ENCODE data around the gene GNG14.
A peak's percentile ranks its signal among the peaks of the same experiment; 100 is the strongest.

Gene GNG14

GRCh38 chr19:12695997-12696365 is 8.2 kb downstream of the GNG14 start:
- no peak for TF ChIP-seq TAF1 (IDR thresholded peaks at IDR 0.05; ENCODE audit: borderline replicate concordance, insufficient read depth, low read length)
- no peak for TF ChIP-seq SIN3A (IDR thresholded peaks at IDR 0.05; ENCODE audit: borderline replicate concordance, insufficient read depth, low read length)
- no peak for TF ChIP-seq POLR2AphosphoS5 (IDR thresholded peaks at IDR 0.05; ENCODE audit: low read depth, low read length)
- TF ChIP-seq, protein P1, sequence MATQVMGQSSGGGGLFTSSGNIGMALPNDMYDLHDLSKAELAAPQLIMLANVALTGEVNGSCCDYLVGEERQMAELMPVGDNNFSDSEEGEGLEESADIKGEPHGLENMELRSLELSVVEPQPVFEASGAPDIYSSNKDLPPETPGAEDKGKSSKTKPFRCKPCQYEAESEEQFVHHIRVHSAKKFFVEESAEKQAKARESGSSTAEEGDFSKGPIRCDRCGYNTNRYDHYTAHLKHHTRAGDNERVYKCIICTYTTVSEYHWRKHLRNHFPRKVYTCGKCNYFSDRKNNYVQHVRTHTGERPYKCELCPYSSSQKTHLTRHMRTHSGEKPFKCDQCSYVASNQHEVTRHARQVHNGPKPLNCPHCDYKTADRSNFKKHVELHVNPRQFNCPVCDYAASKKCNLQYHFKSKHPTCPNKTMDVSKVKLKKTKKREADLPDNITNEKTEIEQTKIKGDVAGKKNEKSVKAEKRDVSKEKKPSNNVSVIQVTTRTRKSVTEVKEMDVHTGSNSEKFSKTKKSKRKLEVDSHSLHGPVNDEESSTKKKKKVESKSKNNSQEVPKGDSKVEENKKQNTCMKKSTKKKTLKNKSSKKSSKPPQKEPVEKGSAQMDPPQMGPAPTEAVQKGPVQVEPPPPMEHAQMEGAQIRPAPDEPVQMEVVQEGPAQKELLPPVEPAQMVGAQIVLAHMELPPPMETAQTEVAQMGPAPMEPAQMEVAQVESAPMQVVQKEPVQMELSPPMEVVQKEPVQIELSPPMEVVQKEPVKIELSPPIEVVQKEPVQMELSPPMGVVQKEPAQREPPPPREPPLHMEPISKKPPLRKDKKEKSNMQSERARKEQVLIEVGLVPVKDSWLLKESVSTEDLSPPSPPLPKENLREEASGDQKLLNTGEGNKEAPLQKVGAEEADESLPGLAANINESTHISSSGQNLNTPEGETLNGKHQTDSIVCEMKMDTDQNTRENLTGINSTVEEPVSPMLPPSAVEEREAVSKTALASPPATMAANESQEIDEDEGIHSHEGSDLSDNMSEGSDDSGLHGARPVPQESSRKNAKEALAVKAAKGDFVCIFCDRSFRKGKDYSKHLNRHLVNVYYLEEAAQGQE (IDR thresholded peaks at IDR 0.05; ENCODE audit: insufficient read depth in 1 of 2, low read depth in 2 of 2, low read length in 2 of 2) = no peak
- no peak for TF ChIP-seq FOXP2 (optimal IDR thresholded peaks at IDR 0.05; ENCODE audit: borderline replicate concordance, extremely low read depth, extremely low read length, insufficient read depth)

DNA sequence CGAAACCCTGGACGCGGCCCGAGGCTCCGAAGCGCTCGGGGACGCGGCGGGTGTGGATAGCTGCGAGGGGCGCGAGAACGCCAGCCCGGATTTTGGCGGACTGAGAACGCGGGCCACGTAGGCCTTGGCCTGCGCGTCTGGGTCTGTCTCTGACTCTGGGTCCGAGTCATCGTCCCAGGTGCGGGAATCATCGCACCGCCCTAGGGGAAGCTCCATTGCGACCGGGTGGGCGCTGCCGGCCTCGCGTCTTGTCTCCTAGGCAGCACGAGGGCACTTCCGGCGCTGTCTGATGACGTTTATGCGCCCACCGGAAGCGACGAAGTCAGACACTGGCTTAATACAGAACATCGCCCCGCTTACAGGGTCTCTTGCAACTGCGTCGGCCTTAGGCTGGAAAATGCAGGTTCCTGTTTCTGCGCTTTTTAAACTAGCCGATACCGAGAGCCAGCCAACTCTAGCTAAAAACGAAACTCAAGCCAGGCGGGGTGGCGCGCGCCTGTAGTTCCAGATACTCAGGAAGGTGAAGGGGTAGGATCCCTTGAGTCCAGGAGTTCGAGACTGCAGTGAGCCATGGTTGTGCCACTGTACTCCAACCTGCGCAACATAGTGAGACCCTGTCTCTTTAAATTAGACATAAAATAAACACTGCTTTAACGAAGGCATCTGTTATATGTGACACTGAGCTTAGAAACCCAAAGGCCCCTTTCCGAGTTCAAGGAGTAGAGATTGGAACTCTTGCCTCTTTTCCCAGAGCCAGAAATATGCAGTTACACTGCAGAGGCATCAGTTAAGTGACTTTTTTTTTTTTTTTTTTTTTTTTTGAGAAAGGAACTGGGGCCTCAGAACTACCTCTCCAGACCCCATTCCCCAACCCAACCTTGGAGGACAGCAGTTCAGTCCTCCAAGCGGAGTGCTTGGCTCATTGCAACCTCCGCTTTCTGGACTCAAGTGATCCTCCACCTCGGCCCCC is 8.9 kb downstream of the GNG14 start, which contains the start of gene FBXW9:
Gene FBXW9 (minus strand): TSS at position 266 of the 970 bp plus-strand sequence. CDS start 50 bp downstream, at position 216.
- peak; percentile 79; the same call in 1 of the 2 replicates for TF ChIP-seq TAF1 (IDR thresholded peaks at IDR 0.05; ENCODE audit: borderline replicate concordance, insufficient read depth, low read length)
- peak; percentile 98; the same call in 1 of the 2 replicates for TF ChIP-seq SIN3A (IDR thresholded peaks at IDR 0.05; ENCODE audit: borderline replicate concordance, insufficient read depth, low read length)
- TF ChIP-seq POLR2AphosphoS5 (IDR thresholded peaks at IDR 0.05; ENCODE audit: low read depth, low read length) = peak; percentile 88
- peak; percentile 91 for TF ChIP-seq FOXP2 (optimal IDR thresholded peaks at IDR 0.05; ENCODE audit: borderline replicate concordance, extremely low read depth, extremely low read length, insufficient read depth)
- TF ChIP-seq, protein P1 (IDR thresholded peaks at IDR 0.05; ENCODE audit: insufficient read depth in 1 of 2, low read depth in 2 of 2, low read length in 2 of 2) = 0 out of 4 replicates have a peak, but pooled peaks of 1 of the 2 experiments have one; percentile 41

- TF ChIP-seq TAF1 (IDR thresholded peaks at IDR 0.05; ENCODE audit: borderline replicate concordance, insufficient read depth, low read length) = no peak
- TF ChIP-seq SIN3A (IDR thresholded peaks at IDR 0.05; ENCODE audit: borderline replicate concordance, insufficient read depth, low read length) = no peak
- no peak for TF ChIP-seq FOXP2 (optimal IDR thresholded peaks at IDR 0.05; ENCODE audit: borderline replicate concordance, extremely low read depth, extremely low read length, insufficient read depth)
- TF ChIP-seq, protein P1 (IDR thresholded peaks at IDR 0.05; ENCODE audit: insufficient read depth in 1 of 2, low read depth in 2 of 2, low read length in 2 of 2) = no peak
- TF ChIP-seq POLR2AphosphoS5 (IDR thresholded peaks at IDR 0.05; ENCODE audit: low read depth, low read length) = no peak
These were observed 10.3 kb downstream of the GNG14 start for GRCh38 chr19:12698138-12698537.

- TF ChIP-seq FOXP2 (optimal IDR thresholded peaks at IDR 0.05; ENCODE audit: borderline replicate concordance, extremely low read depth, extremely low read length, insufficient read depth) (peak; percentile 19), POLR2AphosphoS5 (IDR thresholded peaks at IDR 0.05; ENCODE audit: low read depth, low read length) (0 out of 2 replicates have a peak, but pooled peaks have one; percentile 35)
- TF ChIP-seq, protein P1 (IDR thresholded peaks at IDR 0.05; ENCODE audit: insufficient read depth in 1 of 2, low read depth in 2 of 2, low read length in 2 of 2) = no peak
These were observed 13.9 kb downstream of the GNG14 start for GRCh38 chr19:12701596-12702282.

Measured in PFSK-1 (cell line).